GM12864 (cell line): ENCODE measurements around the gene TNS4.
A peak's percentile ranks its signal among the peaks of the same experiment; 100 is the strongest.

Experiments
- DNase-seq: peaks from one replicate; pipeline ENCODE4 v3.0.0-alpha.2; 2011; ENCODE audit warnings: low read depth
- H3K4me3 ChIP-seq: 2 replicates; pipeline ENCODE4 v1.5.1; 2011; ENCODE audit warnings: mild to moderate bottlenecking, low read depth, low read length, control low read depth
- TF ChIP-seq, protein P1 (sequence below): IDR thresholded peaks from 2 replicates; pipeline ENCODE4 v1.5.1; 2011; ENCODE audit warnings: low read depth, mild to moderate bottlenecking, moderate library complexity, low read length, control low read depth, inconsistent platforms; ENCODE audit errors: missing control alignments

The TNS4 gene

DNA sequence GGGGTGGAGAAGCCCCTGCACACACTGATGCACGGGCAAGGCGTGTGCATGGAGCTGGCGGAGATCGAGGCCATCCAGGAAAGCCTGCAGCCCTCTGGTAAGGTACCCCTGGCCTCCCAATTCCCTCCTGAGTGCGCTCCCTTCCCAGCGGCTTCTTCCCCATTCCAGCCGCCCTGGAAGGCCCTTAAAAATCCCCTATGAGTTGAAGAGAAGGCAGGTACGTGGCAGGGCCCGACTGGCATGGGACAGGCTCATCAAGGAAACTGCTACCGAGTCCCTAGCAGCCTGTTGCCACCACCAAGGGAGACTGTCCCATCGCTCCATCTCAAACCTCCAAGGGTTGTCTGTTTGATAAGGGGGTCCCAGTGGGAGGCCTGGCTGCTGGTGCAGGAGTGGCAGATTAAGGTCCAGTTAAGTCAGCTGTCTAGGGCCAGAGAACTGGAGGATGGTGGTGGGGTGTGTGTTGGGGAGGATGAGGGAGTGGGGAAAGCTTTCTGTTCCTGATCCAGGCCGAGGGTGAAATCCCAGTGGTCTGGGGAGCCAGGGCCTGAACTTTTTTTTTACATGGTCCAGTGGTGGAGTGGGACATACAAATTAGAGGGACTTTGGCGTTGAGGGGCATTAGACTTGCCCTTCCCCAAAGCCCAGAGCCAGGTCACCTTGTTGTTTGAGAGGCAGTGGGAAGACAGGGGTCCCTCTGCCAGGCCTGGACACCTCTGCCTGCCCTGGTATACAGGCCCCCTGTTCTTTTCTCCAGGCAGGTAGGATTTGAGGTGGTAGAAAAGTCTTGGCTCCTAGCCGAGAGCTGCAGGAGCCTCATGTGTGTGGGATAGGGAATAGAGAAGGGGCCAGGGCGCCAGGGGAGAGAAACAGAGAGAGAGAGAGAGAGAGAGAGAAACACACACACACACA is 57.2 kb downstream of the TNS4 start:
- DNase-seq, result no peak
- TF ChIP-seq, protein P1, sequence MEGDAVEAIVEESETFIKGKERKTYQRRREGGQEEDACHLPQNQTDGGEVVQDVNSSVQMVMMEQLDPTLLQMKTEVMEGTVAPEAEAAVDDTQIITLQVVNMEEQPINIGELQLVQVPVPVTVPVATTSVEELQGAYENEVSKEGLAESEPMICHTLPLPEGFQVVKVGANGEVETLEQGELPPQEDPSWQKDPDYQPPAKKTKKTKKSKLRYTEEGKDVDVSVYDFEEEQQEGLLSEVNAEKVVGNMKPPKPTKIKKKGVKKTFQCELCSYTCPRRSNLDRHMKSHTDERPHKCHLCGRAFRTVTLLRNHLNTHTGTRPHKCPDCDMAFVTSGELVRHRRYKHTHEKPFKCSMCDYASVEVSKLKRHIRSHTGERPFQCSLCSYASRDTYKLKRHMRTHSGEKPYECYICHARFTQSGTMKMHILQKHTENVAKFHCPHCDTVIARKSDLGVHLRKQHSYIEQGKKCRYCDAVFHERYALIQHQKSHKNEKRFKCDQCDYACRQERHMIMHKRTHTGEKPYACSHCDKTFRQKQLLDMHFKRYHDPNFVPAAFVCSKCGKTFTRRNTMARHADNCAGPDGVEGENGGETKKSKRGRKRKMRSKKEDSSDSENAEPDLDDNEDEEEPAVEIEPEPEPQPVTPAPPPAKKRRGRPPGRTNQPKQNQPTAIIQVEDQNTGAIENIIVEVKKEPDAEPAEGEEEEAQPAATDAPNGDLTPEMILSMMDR, result no peak
- H3K4me3 ChIP-seq, result peak overlapping the region; percentile 20

DNA sequence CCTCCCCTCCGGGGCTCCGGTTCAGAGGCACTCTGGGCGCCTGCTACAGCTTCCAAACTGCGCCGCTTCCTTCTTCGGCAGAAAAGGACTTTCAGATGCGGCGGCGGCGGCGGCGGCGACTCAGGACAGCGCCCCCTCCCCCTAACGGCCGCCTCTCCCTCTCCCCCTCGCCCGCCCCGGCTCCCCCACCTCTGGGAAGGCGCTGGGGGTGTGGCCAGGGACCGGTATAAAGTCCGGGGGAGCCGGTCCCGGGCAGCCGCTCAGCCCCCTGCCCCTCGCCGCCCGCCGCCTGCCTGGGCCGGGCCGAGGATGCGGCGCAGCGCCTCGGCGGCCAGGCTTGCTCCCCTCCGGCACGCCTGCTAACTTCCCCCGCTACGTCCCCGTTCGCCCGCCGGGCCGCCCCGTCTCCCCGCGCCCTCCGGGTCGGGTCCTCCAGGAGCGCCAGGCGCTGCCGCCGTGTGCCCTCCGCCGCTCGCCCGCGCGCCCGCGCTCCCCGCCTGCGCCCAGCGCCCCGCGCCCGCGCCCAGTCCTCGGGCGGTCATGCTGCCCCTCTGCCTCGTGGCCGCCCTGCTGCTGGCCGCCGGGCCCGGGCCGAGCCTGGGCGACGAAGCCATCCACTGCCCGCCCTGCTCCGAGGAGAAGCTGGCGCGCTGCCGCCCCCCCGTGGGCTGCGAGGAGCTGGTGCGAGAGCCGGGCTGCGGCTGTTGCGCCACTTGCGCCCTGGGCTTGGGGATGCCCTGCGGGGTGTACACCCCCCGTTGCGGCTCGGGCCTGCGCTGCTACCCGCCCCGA is 58.0 kb downstream of the TNS4 start, which contains the start of gene IGFBP4:
Gene IGFBP4, plus strand, starts transcription at position 255 of the 792 bp plus-strand sequence. Its CDS starts 286 bp downstream, at position 541.
- H3K4me3 ChIP-seq, result peak within 1 kb of the TSS; percentile 26
- peak; percentile 18 for DNase-seq

DNA sequence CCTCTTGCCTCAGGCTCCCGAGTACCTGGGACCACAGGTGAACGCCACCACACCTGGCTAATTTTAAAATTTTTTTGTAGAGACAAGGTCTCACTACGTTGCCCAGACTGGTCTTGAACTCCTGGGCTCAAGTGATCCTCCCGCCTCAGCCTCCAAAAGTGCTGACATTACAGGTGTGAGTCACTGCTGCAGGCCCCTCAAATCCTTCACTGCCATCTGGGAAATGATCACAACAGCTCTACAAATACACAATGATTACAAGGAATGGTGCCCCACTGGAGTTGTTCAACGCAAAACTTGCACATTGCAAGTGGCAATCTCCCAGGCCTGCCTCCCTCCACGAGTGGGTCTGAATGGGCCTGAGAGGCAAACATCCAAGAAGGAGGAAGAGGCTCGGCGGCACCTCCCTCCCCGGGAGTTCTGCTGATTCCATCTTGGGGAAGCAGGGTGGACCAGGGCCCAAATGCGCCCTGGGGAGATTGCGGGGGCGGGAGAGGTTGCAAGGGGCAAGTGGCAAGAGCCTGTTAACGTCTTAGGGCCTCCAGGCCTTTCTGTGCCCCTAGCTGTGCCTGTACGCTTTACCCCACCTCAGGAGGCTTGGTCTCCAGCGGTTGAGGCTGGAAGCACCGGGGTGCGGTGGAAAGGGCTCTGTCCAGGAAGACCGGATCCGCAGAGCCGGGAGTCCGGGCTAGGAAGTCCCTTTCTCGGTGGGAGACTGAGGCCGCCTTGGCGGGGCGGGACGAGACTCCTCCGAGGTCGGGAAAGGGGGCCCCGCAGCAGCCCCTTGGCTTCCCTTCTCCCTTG is 58.8 kb downstream of the TNS4 start:
- H3K4me3 ChIP-seq, result no peak overlapping the region; the same call in 1 of the 2 replicates
- TF ChIP-seq, protein P1, result no peak
- no peak for DNase-seq

More for the DNA sequence above, 58.0 kb downstream of the TNS4 start, which contains the start of gene IGFBP4:
- TF ChIP-seq, protein P1, result peak; percentile 55

DNA sequence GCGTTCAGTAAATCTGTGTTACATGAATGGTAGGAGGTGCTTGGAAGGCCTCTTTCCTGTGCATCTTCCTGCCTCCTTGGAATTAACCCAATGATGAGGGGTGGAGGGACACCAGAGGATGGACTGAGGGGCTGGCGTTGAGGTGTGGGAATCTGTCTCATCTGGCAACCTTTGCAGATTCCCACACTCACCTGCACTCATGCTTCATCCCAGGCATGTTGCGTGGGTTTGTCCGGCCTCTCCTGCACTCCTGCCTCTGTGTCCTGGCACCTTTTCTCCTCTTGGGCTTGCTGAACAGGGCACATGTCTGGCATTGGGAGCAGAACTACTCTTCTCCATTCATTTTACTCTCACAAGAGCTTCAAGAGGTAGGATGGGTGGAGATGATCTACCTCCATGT is 61.3 kb downstream of the TNS4 start:
- H3K4me3 ChIP-seq, result no peak overlapping the region
- DNase-seq, result no peak
- TF ChIP-seq, protein P1, result no peak

DNA sequence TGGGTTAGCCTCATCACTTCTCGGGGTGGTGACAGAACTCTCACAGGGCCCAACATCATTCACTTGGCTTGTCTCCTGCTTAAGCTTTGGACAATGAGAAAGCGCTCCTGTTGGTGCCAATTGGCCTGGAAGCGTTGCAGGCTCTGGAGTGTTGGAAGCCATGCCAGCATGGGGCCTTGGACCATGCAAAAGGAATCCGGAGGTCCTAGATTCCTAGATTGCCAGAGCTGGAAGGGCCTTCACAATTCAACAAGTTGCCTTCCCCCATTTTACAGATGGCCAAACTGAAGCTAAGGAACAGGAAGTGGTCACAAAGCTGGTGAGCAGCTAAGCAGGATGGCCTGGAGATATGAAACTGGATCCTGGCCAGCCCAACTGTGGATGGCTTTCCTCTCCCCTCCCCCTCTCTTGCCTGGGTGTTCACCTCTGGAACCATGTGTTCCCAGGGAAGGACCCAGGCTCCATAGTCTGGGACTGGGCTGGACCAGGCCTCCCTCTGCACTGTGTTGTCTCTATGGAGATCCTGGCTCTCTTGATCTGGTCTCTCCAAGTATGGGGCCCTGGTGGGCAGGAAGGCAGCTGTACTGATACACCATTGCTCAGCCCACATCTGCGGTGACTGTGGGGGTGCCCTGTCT is 64.2 kb downstream of the TNS4 start:
- TF ChIP-seq, protein P1, result no peak
- H3K4me3 ChIP-seq, result no peak overlapping the region
- DNase-seq, result no peak

DNA sequence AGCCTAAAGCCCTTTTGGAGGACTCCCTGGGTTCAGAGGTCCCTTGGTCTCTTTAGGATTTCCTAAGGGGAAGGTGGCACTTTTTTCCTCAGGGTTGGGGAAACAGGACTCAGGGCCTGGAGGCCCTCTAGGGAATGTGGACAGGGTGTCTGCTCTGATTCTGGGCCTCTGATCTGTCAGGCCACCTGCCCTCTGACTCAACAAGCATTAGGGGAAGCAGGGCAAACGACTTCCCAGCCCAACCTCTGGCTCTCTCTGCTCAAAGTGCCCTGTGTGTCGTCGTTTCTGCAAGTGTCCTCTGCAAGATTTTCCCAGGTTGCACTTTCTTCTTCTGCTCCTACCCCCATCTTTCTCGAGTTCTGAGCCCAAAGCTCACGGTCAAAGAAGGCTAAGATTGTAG is 64.8 kb downstream of the TNS4 start:
- TF ChIP-seq, protein P1, result no peak
- H3K4me3 ChIP-seq, result no peak overlapping the region
- no peak for DNase-seq
